Activated CD4-positive, alpha-beta T cell treated with anti-CD3 and anti-CD28 coated beads, Interleukin-2, amount 50 U/mL, for 48 hours (primary cell): ENCODE measurements around the gene APOC3.

ENCODE experiments used
- DNase-seq, 2 experiments: peaks; one replicate each; pipeline ENCODE4 v3.0.0-alpha.2; 2020

APOC3 gene

DNA sequence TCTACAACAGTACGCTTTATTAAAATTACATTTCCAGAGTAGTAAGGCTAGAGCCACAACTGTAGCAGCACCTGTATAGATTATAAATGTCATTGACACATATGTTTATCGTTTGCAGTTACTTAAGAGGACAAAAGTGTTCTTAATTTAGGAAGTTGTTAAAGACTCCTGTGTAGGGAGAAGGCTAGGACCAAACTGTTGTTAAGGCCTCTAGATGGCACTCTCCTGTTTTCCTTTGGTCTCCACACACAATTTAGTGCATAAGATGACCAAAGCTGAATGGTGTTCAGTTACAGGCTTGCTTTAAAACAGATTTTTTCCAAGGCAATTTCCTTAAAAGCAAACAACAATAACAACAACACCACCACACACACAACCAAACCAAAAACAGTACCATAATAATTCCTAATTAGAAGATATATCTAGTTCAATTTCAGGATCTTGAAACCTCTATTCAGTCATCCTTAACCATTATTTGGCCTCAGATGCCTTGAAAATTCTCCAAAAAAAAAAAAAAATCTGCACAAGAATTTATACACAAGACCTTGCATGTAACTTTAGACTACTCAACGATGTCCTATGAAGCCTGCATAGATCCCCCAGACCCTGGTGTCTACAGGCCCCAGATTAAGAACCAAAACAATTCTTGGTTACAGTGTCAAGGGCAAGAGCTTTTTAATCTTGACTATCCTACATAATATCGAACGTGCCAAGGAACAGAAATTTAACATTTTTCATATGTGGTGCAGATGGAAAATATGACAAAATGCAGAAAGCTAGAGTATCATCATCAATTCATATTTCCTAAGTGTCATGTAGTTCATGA lies 50.3 kb downstream of the APOC3 start:
- DNase-seq = no peak

DNA sequence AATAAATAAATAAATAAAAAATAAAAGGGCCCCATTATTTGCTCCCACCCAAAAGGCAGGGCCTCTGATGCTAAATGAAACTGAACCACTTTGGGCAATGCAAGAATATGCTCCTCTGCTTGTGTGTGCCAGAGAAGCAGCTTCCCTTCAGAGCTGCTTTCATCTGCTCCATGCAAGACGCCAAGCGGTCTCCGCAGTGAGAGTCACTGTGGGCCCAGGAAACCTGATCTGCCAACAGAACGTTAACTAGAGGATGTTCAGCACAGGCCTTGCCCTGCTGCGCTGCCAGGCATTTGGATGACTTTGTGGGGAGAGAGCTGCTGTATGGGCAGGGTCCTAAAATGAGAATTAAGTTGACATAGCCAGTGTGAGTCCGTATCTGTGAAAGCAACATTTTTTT lies 51.4 kb downstream of the APOC3 start:
- DNase-seq = no peak

DNA sequence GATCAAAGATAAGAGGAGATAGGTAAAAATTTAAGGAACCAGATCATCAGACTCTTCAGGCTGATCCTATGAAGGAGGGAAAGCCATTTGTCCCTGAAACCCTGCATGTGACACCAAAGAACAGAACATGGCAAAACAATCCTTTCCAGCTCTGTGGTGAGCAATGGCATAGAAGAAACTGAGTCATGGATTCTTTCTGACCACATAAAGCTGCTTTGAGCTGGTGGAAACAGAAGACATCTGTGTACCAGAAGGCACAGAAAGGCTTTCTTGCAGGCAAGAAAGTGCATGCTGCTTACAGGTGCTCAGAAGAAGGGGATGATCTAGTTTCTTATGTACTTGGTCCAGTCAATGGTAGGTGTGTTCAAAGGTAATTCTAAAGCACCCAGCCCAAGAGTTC lies 52.7 kb downstream of the APOC3 start:
- no peak for DNase-seq
